Neural cell (in vitro differentiated cells): ENCODE results near the gene TPST1. TPM values are rescaled to one million over a fixed set of nuclear protein-coding genes. Genes with fewer than 3 reads are reported as not detected.

ENCODE experiments used
- H2AFZ ChIP-seq: fragments of 200-600, 300-800 bp; sonication (generic), shearing (Covaris generic); 2 replicates; pipeline ENCODE4 v1.6.0; 2014; ENCODE audit warnings: low read depth, mild to moderate bottlenecking, antibody characterized with exemption, low read length, moderate library complexity
- H3F3A ChIP-seq: fragments of 200-600 bp; shearing (Covaris generic); 2 replicates; pipeline ENCODE4 v1.6.1; 2016; ENCODE audit warnings: mild to moderate bottlenecking, moderate library complexity, mixed read lengths, antibody characterized with exemption, low read length; ENCODE audit not compliant: insufficient read depth, poor library complexity, severe bottlenecking
- H3K27ac ChIP-seq: fragments of 200-600, 300-800 bp; sonication (generic), shearing (Covaris generic); 2 replicates; pipeline ENCODE4 v1.5.1; 2014; ENCODE audit warnings: mild to moderate bottlenecking, low read length, moderate library complexity
- H3K27me3 ChIP-seq: fragments of 300-800, 200-600 bp; sonication (generic), shearing (Covaris generic); 2 replicates; pipeline ENCODE4 v1.6.0; 2014; ENCODE audit warnings: mild to moderate bottlenecking, low read depth, low read length, moderate library complexity; ENCODE audit not compliant: insufficient read depth
- H3K36me3 ChIP-seq: fragments of 300-800, 200-600 bp; sonication (generic), shearing (Covaris generic); 2 replicates; pipeline ENCODE4 v1.5.1; 2014; ENCODE audit warnings: mild to moderate bottlenecking, antibody characterized with exemption, low read length, moderate library complexity; ENCODE audit not compliant: insufficient read depth
- H3K4me2 ChIP-seq: fragments of 300-800, 200-600 bp; sonication (generic), shearing (Covaris generic); 2 replicates; pipeline ENCODE4 v1.6.0; 2014; ENCODE audit warnings: mild to moderate bottlenecking, low read length
- H3K4me3 ChIP-seq: fragments of 300-800, 200-600 bp; sonication (generic), shearing (Covaris generic); 2 replicates; pipeline ENCODE4 v1.5.1; 2014; ENCODE audit warnings: mild to moderate bottlenecking, low read length, moderate library complexity
- H3K79me2 ChIP-seq: fragments of 200-600 bp; shearing (Covaris generic); replicated peaks from 2 replicates; pipeline ENCODE4 v1.6.0; 2014; ENCODE audit warnings: mild to moderate bottlenecking, low read length, moderate library complexity; ENCODE audit not compliant: insufficient read depth
- H3K9ac ChIP-seq: fragments of 300-800, 200-600 bp; sonication (generic), shearing (Covaris generic); 2 replicates; pipeline ENCODE4 v1.6.1; 2016; ENCODE audit warnings: mild to moderate bottlenecking, low read length, mixed read lengths
- H3K9me2 ChIP-seq: fragments of 200-600 bp; shearing (Covaris generic); 2 replicates; pipeline ENCODE4 v1.6.1; 2016; ENCODE audit warnings: mild to moderate bottlenecking, low read length, mixed read lengths; ENCODE audit not compliant: insufficient read depth
- H3K9me3 ChIP-seq: fragments of 200-600, 300-800 bp; sonication (generic), shearing (Covaris generic); 2 replicates; pipeline ENCODE4 v1.6.1; 2016; ENCODE audit warnings: mild to moderate bottlenecking, mixed run types, low read length, moderate library complexity, mixed read lengths
- H4K20me1 ChIP-seq: fragments of 200-600 bp; shearing (Covaris generic); 2 replicates; pipeline ENCODE4 v1.6.1; 2016; ENCODE audit warnings: mild to moderate bottlenecking, mixed run types; ENCODE audit not compliant: insufficient read depth
- EP300 ChIP-seq: fragments of 450-650 bp; conservative IDR thresholded peaks from 2 replicates; pipeline ENCODE4 v1.6.1; 2014; ENCODE audit warnings: antibody characterized with exemption, mild to moderate bottlenecking, moderate library complexity; ENCODE audit not compliant: poor library complexity, severe bottlenecking
- EZH2 ChIP-seq: fragments of 200-600, 300-800 bp; shearing (Covaris generic), sonication (generic); IDR thresholded peaks from 2 replicates; pipeline ENCODE4 v1.6.1; 2014; ENCODE audit warnings: antibody characterized with exemption, low read length, borderline replicate concordance, mild to moderate bottlenecking; ENCODE audit not compliant: insufficient read depth, poor library complexity, severe bottlenecking
- MXI1 ChIP-seq: fragments of 450-650 bp; conservative IDR thresholded peaks from 2 replicates; pipeline ENCODE4 v1.6.1; 2014; ENCODE audit warnings: antibody characterized with exemption, mild to moderate bottlenecking; ENCODE audit not compliant: poor library complexity, severe bottlenecking
- POLR2AphosphoS5 ChIP-seq: IDR thresholded peaks from 2 replicates; pipeline ENCODE4 v1.6.1; 2012
- RAD21 ChIP-seq: fragments of 450-650 bp; conservative IDR thresholded peaks from 2 replicates; pipeline ENCODE4 v1.6.1; 2014; ENCODE audit warnings: antibody characterized with exemption, mild to moderate bottlenecking, moderate library complexity
- REST ChIP-seq: IDR thresholded peaks from 2 replicates; pipeline ENCODE4 v1.6.1; 2012; ENCODE audit warnings: borderline replicate concordance
- SMC3 ChIP-seq: fragments of 450-650 bp; conservative IDR thresholded peaks from 2 replicates; pipeline ENCODE4 v1.6.1; 2014; ENCODE audit warnings: antibody characterized with exemption, mild to moderate bottlenecking, moderate library complexity; ENCODE audit not compliant: poor library complexity
- TAF1 ChIP-seq: IDR thresholded peaks from 2 replicates; pipeline ENCODE4 v1.6.1; 2012; ENCODE audit warnings: low read depth
- polyA plus RNA-seq: library from polyadenylated mRNA; depleted of rRNA; stranded (reverse); fragments of >200 nt; gene quantifications from 2 replicates; pipeline ENCODE4 v1.2.3, GENCODE V29; 2014
- TF ChIP-seq, protein P1 (sequence below): fragments of 450-650 bp; IDR thresholded peaks from 2 replicates; pipeline ENCODE4 v1.5.1; 2014; ENCODE audit warnings: antibody characterized with exemption, mild to moderate bottlenecking, moderate library complexity; ENCODE audit not compliant: poor library complexity, severe bottlenecking

The TPST1 gene
- polyA plus RNA-seq, 1 donor from 2014 or later, result 58.5 TPM

- Histone ChIP-seq H3K27ac (no peak overlapping the region), H3K4me3 (no peak overlapping the region), H3F3A (no peaks in the 10 kb centered on the region), H3K9ac (no peak overlapping the region), H3K36me3 (no peaks in the 10 kb centered on the region), H2AFZ (no peak overlapping the region), H3K4me2 (no peak overlapping the region), H3K9me2 (no peaks in the 10 kb centered on the region), H3K27me3 (no peaks in the 10 kb centered on the region), H3K9me3 (no peaks in the 10 kb centered on the region), H4K20me1 (no peaks in the 10 kb centered on the region), H3K79me2 (no peaks in the 10 kb centered on the region)
- TF ChIP-seq RAD21 (no peak), EZH2 (no peak), REST (no peak), POLR2AphosphoS5 (no peak), TAF1 (no peak), SMC3 (no peak), EP300 (no peak), MXI1 (no peak)
- TF ChIP-seq, protein P1, sequence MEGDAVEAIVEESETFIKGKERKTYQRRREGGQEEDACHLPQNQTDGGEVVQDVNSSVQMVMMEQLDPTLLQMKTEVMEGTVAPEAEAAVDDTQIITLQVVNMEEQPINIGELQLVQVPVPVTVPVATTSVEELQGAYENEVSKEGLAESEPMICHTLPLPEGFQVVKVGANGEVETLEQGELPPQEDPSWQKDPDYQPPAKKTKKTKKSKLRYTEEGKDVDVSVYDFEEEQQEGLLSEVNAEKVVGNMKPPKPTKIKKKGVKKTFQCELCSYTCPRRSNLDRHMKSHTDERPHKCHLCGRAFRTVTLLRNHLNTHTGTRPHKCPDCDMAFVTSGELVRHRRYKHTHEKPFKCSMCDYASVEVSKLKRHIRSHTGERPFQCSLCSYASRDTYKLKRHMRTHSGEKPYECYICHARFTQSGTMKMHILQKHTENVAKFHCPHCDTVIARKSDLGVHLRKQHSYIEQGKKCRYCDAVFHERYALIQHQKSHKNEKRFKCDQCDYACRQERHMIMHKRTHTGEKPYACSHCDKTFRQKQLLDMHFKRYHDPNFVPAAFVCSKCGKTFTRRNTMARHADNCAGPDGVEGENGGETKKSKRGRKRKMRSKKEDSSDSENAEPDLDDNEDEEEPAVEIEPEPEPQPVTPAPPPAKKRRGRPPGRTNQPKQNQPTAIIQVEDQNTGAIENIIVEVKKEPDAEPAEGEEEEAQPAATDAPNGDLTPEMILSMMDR, result no peak
These were observed 37.3 kb upstream of the TPST1 start for GRCh38 chr7:66167773-66168387.

DNA sequence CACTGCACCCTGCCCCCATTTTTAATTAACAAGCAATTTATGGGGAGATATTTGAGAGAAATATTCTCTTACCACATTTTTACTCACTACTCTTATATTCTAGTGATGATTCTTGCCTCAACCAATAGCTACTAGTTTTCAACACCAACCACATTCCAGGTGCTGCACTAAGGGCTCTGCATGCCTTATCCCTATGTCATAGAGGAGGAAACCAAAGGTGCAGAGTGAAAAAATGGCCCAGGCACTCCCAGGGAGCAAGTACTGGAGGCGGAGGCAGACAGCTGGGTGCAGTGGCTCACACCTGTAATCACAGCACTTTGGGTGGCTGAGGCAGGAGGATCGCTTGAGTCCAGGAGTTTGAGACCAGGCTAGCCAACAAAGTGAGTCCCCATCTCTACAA is 35.5 kb upstream of the TPST1 start:
- Histone ChIP-seq H3K4me3 (no peak overlapping the region), H3K9me2 (no peaks in the 10 kb centered on the region), H2AFZ (no peak overlapping the region), H3K27me3 (no peaks in the 10 kb centered on the region), H3K79me2 (no peaks in the 10 kb centered on the region), H3K9ac (no peak overlapping the region), H3K4me2 (no peak overlapping the region), H4K20me1 (no peaks in the 10 kb centered on the region), H3F3A (no peaks in the 10 kb centered on the region), H3K9me3 (no peaks in the 10 kb centered on the region), H3K27ac (no peak overlapping the region), H3K36me3 (no peaks in the 10 kb centered on the region)
- TF ChIP-seq, protein P1, result no peak
- TF ChIP-seq EZH2 (no peak), SMC3 (no peak), RAD21 (no peak), EP300 (no peak), POLR2AphosphoS5 (no peak), MXI1 (no peak), TAF1 (no peak), REST (no peak)
